ENCODE measurements around the gene MGLL.

GRCh38 chr3:127853681-127854080, 31.4 kb upstream of the MGLL start:
- no peak for TF ChIP-seq CTCF (IDR thresholded peaks at IDR 0.05)
- TF ChIP-seq EZH2 (IDR thresholded peaks at IDR 0.05; ENCODE audit: borderline replicate concordance, insufficient read depth, low read depth, low read length, poor library complexity, severe bottlenecking): no peak
